Transverse colon (tissue), 4 donors: Measurements from ENCODE around the gene IL12RB1. TPM values are rescaled to one million over a fixed set of nuclear protein-coding genes. Genes with fewer than 3 reads are reported as not detected.

Source experiments
- DNase-seq: peaks from one replicate; pipeline ENCODE4 v3.0.0-alpha.2; 2019
- H3K27ac ChIP-seq, 4 donors: fragments of 200-600 bp; sonication (generic); 2 replicates each; pipeline ENCODE4 v1.5.1; 2016 to 2018; ENCODE audit warnings: inconsistent platforms in 4 of 4
- H3K27me3 ChIP-seq: fragments of 200-600 bp; sonication (generic); 2 replicates; pipeline ENCODE4 v1.5.1; 2017; ENCODE audit warnings: inconsistent platforms
- H3K36me3 ChIP-seq, 4 donors: fragments of 200-600 bp; sonication (generic); 2 replicates each; pipeline ENCODE4 v1.5.1; 2017 to 2019; ENCODE audit warnings: inconsistent platforms in 4 of 4
- H3K4me1 ChIP-seq, 4 donors: fragments of 200-600 bp; sonication (generic); 2 replicates each; pipeline ENCODE4 v1.5.1; 2017 to 2020; ENCODE audit warnings: inconsistent platforms in 4 of 4
- H3K4me3 ChIP-seq, 4 donors: fragments of 200-600 bp; sonication (generic); 1 replicate in 1 of 4; 2 replicates in 3 of 4; pipeline versions ENCODE4 v1.5.1 to v1.6.1; 2017 to 2019; ENCODE audit warnings: inconsistent platforms in 4 of 4
- H3K9me3 ChIP-seq, 2 donors: fragments of 200-600 bp; sonication (generic); 2 replicates each; pipeline ENCODE4 v1.5.1; 2017 to 2019; ENCODE audit warnings: inconsistent platforms in 2 of 2
- CTCF ChIP-seq, 5 experiments: fragments of 200-600 bp in 3 of 5; fragments of 450-650 bp in 2 of 5; sonication (generic) in 3 of 5; IDR thresholded peaks; 1 replicate in 2 of 5; 2 replicates in 3 of 5; pipeline ENCODE4 v1.5.1; 2016 to 2017; ENCODE audit warnings: antibody characterized with exemption in 5 of 5, inconsistent platforms in 3 of 5, mild to moderate bottlenecking in 2 of 5, moderate library complexity in 1 of 5
- EP300 ChIP-seq: sonication (generic); formaldehyde crosslinking; IDR thresholded peaks from one replicate; pipeline ENCODE4 v1.6.1; 2017; ENCODE audit warnings: antibody characterized with exemption, low read depth
- POLR2A ChIP-seq: fragments of 450-650 bp; IDR thresholded peaks from one replicate; pipeline ENCODE4 v1.6.1; 2016; ENCODE audit warnings: antibody characterized with exemption, mild to moderate bottlenecking, moderate library complexity
- POLR2AphosphoS5 ChIP-seq, 3 donors: sonication (generic); formaldehyde crosslinking; IDR thresholded peaks; one replicate each; pipeline ENCODE4 v1.6.1; 2016; ENCODE audit warnings: antibody characterized with exemption in 3 of 3
- WGBS, 2 donors: methylation state at CpG; one replicate each; pipeline ENCODE4 v1.1.5; 2018; ENCODE audit warnings: low coverage in 1 of 2; 5-methylcytosine and 5-hydroxymethylcytosine counted together
- in situ Hi-C, 4 donors: fragments of 200-750 bp; cut with MboI; loops; one replicate each; pipeline versions ENCODE4 v1.15.0 to v1.15.1; 2017; ENCODE audit warnings: low sequenced_read_pairs in 3 of 4, low pct_ligation_motif_present in 1 of 4, low pct_unique_long_range_greater_than_20kb in 1 of 4
- intact Hi-C: fragments of 100-400 bp; cut with DNase I; formaldehyde crosslinking; loops from one replicate; pipeline ENCODE4 v1.15.1; 2023; ENCODE audit warnings: low total_unique reads
- total RNA-seq, 4 donors: library from RNA; depleted of rRNA; stranded (reverse); fragments of >200 nt; gene quantifications; one replicate each; pipeline ENCODE4 v1.1.0, GENCODE V29; 2016

Gene IL12RB1
- total RNA-seq, 4 donors from 2014 or later = 0.55 to 2.1 TPM; not detected in 2

GRCh38 chr19:18098891-18099622, 12.3 kb upstream of the IL12RB1 start:
- peak; percentile 60 for DNase-seq
- no peaks in the 10 kb centered on the region for H3K36me3 ChIP-seq
- peaks cover 7 to 23% (median 18%) of the 10 kb centered on the region in 4 donors for H3K4me1 ChIP-seq
- in situ Hi-C loops (no loop called here), intact Hi-C loops (no loop called here)
- peak overlapping the region in 2 of 4 donors; percentile 11 to 52 for H3K4me3 ChIP-seq
- H3K27me3 ChIP-seq = peaks cover 37% of the 10 kb centered on the region
- no peaks in the 10 kb centered on the region for H3K9me3 ChIP-seq
- peak overlapping the region in 1 of 4 donors; percentile 52 for H3K27ac ChIP-seq
- WGBS, 2 donors = 0 to 10% methylated on average over 9 to 34 of the region's 34 CpGs
- TF ChIP-seq POLR2AphosphoS5 (IDR thresholded peaks at IDR 0.05) = no peak
- no peak for TF ChIP-seq POLR2A
- TF ChIP-seq EP300 = no peak
- no peak for TF ChIP-seq CTCF (IDR thresholded peaks at IDR 0.05)

- 23 to 40% methylated on average over 1 to 22 of the region's 22 CpGs for WGBS, 2 donors
- in situ Hi-C loops = no loop called here
- no peak for DNase-seq
- no peaks in the 10 kb centered on the region for H3K9me3 ChIP-seq
- intact Hi-C loops = no loop called here
- peaks cover 37% of the 10 kb centered on the region for H3K27me3 ChIP-seq
- peaks cover 7 to 23% (median 18%) of the 10 kb centered on the region in 4 donors for H3K4me1 ChIP-seq
- TF ChIP-seq CTCF (IDR thresholded peaks at IDR 0.05) (no peak), POLR2A (no peak), POLR2AphosphoS5 (IDR thresholded peaks at IDR 0.05) (no peak), EP300 (no peak)
- H3K27ac ChIP-seq = peak overlapping the region in 3 of 4 donors; percentile 33 to 52 (median 50)
- peak overlapping the region; percentile 15 to 52 (median 28) for H3K4me3 ChIP-seq
- no peaks in the 10 kb centered on the region for H3K36me3 ChIP-seq
These were observed 11.5 kb upstream of the IL12RB1 start for GRCh38 chr19:18097993-18098890.

- Histone ChIP-seq H3K4me1 (peaks cover 7 to 23% (median 18%) of the 10 kb centered on the region in 4 donors), H3K9me3 (no peaks in the 10 kb centered on the region), H3K27ac (peak within 1 kb of the TSS in 3 of 4 donors; percentile 33 to 52 (median 50)), H3K27me3 (peaks cover 37% of the 10 kb centered on the region), H3K4me3 (peak within 1 kb of the TSS; percentile 15 to 52 (median 28)), H3K36me3 (no peaks in the 10 kb centered on the region)
- TF ChIP-seq EP300 (no peak), POLR2AphosphoS5 (IDR thresholded peaks at IDR 0.05) (no peak), CTCF (IDR thresholded peaks at IDR 0.05) (no peak), POLR2A (no peak)
- DNase-seq = peak; percentile 93
- intact Hi-C loops = no loop called here
- WGBS, 2 donors = 24 to 74% methylated on average over 3 to 43 of the region's 54 CpGs
- in situ Hi-C loops = no loop called here
These were observed 10.7 kb upstream of the IL12RB1 start, which contains the start of gene MAST3 for GRCh38 chr19:18097217-18097992. Gene MAST3, plus strand, starts transcription at chr19:18097778. Its CDS starts 15 bp downstream, at chr19:18097793.
